SU-DHL-6 (cell line): ENCODE results near the gene SGIP1.

Experiments
- H2AFZ ChIP-seq: fragments of 200-600 bp; sonication (generic); 2 replicates; pipeline ENCODE4 v1.6.1; 2014; ENCODE audit warnings: low read depth, mild to moderate bottlenecking, moderate library complexity, mixed read lengths, antibody characterized with exemption, low read length; ENCODE audit not compliant: severe bottlenecking
- H3F3A ChIP-seq: fragments of 200-600 bp; shearing (Covaris generic); 2 replicates; pipeline ENCODE4 v1.6.0; 2016; ENCODE audit warnings: antibody characterized with exemption, mild to moderate bottlenecking; ENCODE audit not compliant: insufficient read depth
- H3K27ac ChIP-seq: fragments of 200-600 bp; sonication (generic); 2 replicates; pipeline ENCODE4 v1.5.1; 2016; ENCODE audit warnings: low read depth, mild to moderate bottlenecking, low read length, moderate library complexity, mixed read lengths
- H3K27me3 ChIP-seq: fragments of 200-600 bp; sonication (generic), shearing (Covaris generic); 2 replicates; pipeline ENCODE4 v1.6.0; 2014; ENCODE audit warnings: mild to moderate bottlenecking, low read length
- H3K36me3 ChIP-seq: fragments of 200-600 bp; sonication (generic); 2 replicates; pipeline ENCODE4 v1.6.1; 2014; ENCODE audit warnings: mild to moderate bottlenecking, low read length, mixed read lengths
- H3K4me2 ChIP-seq: fragments of 300-600, 200-600 bp; shearing (Covaris generic), sonication (generic); 2 replicates; pipeline ENCODE4 v1.6.0; 2014; ENCODE audit warnings: low read length, low read depth, mild to moderate bottlenecking; ENCODE audit not compliant: poor library complexity, severe bottlenecking
- H3K4me3 ChIP-seq: fragments of 200-600 bp; sonication (generic); 2 replicates; pipeline ENCODE4 v1.5.1; 2014; ENCODE audit warnings: antibody characterized with exemption, low read length, mild to moderate bottlenecking, mixed read lengths; ENCODE audit not compliant: insufficient read depth, poor library complexity, severe bottlenecking
- H3K79me2 ChIP-seq: fragments of 200-600 bp; sonication (generic); 2 replicates; pipeline ENCODE4 v1.6.1; 2014; ENCODE audit warnings: mild to moderate bottlenecking, low read length, moderate library complexity; ENCODE audit not compliant: insufficient read depth
- H3K9ac ChIP-seq: fragments of 200-600 bp; sonication (generic); 2 replicates; pipeline ENCODE4 v1.7.0; 2014; ENCODE audit warnings: mild to moderate bottlenecking, low read length
- H3K9me2 ChIP-seq: fragments of 200-600 bp; sonication (generic); replicated peaks from 2 replicates; pipeline ENCODE4 v1.6.1; 2014; ENCODE audit warnings: low read length; ENCODE audit not compliant: insufficient read depth
- H3K9me3 ChIP-seq: fragments of 200-600 bp; sonication (generic); 2 replicates; pipeline ENCODE4 v1.6.1; 2014; ENCODE audit warnings: low read length, mixed read lengths; ENCODE audit not compliant: insufficient read depth
- H4K20me1 ChIP-seq: fragments of 200-600 bp; sonication (generic); 2 replicates; pipeline ENCODE4 v1.6.1; 2014; ENCODE audit warnings: low read depth, mild to moderate bottlenecking, antibody characterized with exemption, low read length, moderate library complexity, mixed read lengths
- EZH2phosphoT487 ChIP-seq: fragments of 200-600 bp; sonication (generic), shearing (Covaris generic); conservative IDR thresholded peaks from 2 replicates; pipeline ENCODE4 v1.6.1; 2018; ENCODE audit warnings: mild to moderate bottlenecking, antibody characterized with exemption, low read length, moderate library complexity, mixed read lengths
- TF ChIP-seq, protein P1 (sequence below): fragments of 200-600 bp; sonication (generic); IDR thresholded peaks from one replicate; pipeline ENCODE4 v1.5.1; 2017; ENCODE audit warnings: antibody characterized with exemption, mild to moderate bottlenecking, low read length, moderate library complexity; ENCODE audit not compliant: insufficient read depth, poor library complexity, severe bottlenecking

SGIP1 gene

DNA sequence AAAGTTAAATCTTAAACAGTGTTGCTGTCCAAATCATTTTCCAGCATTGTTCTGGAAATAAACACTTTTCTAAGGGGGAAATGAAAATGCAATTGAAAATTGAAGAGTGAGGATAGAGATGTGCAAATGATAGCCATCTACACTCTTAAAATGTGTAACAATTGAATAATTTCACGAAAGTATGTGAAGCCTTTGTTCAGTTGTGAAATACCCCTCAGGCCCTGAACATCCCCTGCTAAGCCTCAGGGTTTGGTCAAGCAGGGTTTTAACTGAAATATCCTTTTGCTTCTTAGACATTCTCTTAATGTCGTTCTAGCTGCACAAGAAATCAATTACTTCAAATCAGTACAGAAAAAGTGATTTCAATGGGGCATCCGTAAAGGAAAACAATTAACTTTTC is 152.5 kb downstream of the SGIP1 start:
- Histone ChIP-seq H3F3A (no peaks in the 10 kb centered on the region), H3K27ac (no peak overlapping the region), H3K9me2 (no peaks in the 10 kb centered on the region), H3K4me2 (no peak overlapping the region), H3K9me3 (no peaks in the 10 kb centered on the region), H4K20me1 (no peaks in the 10 kb centered on the region), H2AFZ (no peak overlapping the region), H3K4me3 (no peak overlapping the region), H3K79me2 (no peaks in the 10 kb centered on the region), H3K9ac (no peak overlapping the region), H3K27me3 (no peaks in the 10 kb centered on the region), H3K36me3 (no peaks in the 10 kb centered on the region)
- no peak for TF ChIP-seq EZH2phosphoT487
- TF ChIP-seq, protein P1, sequence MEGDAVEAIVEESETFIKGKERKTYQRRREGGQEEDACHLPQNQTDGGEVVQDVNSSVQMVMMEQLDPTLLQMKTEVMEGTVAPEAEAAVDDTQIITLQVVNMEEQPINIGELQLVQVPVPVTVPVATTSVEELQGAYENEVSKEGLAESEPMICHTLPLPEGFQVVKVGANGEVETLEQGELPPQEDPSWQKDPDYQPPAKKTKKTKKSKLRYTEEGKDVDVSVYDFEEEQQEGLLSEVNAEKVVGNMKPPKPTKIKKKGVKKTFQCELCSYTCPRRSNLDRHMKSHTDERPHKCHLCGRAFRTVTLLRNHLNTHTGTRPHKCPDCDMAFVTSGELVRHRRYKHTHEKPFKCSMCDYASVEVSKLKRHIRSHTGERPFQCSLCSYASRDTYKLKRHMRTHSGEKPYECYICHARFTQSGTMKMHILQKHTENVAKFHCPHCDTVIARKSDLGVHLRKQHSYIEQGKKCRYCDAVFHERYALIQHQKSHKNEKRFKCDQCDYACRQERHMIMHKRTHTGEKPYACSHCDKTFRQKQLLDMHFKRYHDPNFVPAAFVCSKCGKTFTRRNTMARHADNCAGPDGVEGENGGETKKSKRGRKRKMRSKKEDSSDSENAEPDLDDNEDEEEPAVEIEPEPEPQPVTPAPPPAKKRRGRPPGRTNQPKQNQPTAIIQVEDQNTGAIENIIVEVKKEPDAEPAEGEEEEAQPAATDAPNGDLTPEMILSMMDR = no peak

DNA sequence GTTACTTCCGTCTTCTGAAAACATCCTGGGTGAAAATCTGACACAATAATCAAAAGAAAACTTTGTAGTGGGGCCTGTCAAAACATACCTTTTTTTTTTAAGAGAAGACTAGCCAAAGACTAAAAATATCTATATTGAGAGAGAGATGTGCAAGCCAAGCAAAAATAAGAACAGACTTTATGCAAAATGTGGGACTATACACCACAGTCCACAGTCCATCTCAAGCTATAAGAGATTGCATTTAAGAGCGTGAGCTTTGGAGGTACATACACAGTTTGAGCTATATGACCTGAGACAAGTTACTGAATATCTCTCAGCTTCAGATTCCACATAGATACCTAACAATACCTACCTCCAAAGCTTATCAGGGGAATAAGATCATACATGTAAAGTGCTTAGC is 153.4 kb downstream of the SGIP1 start:
- Histone ChIP-seq H3K27ac (no peak overlapping the region), H3K27me3 (no peaks in the 10 kb centered on the region), H3K9me2 (no peaks in the 10 kb centered on the region), H3K9me3 (no peaks in the 10 kb centered on the region), H3K4me3 (no peak overlapping the region), H3F3A (no peaks in the 10 kb centered on the region), H2AFZ (no peak overlapping the region), H4K20me1 (no peaks in the 10 kb centered on the region), H3K4me2 (no peak overlapping the region), H3K79me2 (no peaks in the 10 kb centered on the region), H3K36me3 (no peaks in the 10 kb centered on the region), H3K9ac (no peak overlapping the region)
- TF ChIP-seq, protein P1 = no peak
- TF ChIP-seq EZH2phosphoT487 = no peak

DNA sequence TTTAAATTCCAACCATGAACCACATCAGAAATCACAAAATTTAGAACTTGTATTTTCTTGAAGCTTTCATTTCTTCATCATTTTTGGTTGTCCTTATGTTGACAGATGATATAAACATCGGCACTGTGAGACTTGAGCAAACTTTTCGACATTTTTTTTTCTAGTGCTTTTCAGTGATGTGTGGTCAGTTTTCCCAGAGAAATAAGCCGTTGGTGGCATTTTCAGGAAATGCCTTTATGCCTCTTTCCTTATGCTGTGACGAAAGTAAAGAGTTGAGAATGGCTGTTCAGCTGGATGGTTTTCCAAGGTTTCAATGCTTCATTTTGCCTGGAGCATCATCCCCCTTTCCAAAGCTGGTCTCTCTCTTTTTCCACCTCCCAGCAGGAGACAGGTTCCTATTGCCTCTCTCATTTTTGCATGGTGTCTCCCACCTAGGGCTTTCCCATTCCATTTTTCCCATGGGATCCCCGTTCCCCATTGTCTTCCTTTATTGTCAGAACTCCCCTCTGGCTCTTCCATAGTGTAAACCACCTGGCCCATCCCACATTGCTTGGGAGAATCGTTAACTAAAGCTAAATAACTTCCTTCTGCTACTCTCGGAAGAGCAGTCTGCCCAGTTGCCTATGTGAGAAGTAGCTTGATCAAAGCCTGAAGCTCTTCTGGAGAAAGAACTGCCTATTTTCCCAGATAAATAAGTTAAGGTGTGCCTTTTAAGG is 156.9 kb downstream of the SGIP1 start:
- Histone ChIP-seq H3K36me3 (no peaks in the 10 kb centered on the region), H2AFZ (no peak overlapping the region), H3K4me3 (no peak overlapping the region), H3K4me2 (no peak overlapping the region), H3K9ac (no peak overlapping the region), H3K27me3 (no peaks in the 10 kb centered on the region), H3F3A (no peaks in the 10 kb centered on the region), H3K27ac (no peak overlapping the region), H3K9me2 (no peaks in the 10 kb centered on the region), H3K79me2 (no peaks in the 10 kb centered on the region), H4K20me1 (no peaks in the 10 kb centered on the region), H3K9me3 (no peaks in the 10 kb centered on the region)
- TF ChIP-seq, protein P1 = no peak
- no peak for TF ChIP-seq EZH2phosphoT487
